Left ventricle myocardium superior (tissue), 1 donor: ENCODE results near the gene ANTXRL. TPM values are rescaled to one million over a fixed set of nuclear protein-coding genes. Genes with fewer than 3 reads are reported as not detected.
"Not testable (repeated sequence)": the region's sequence is repeated elsewhere in the genome, so short reads cannot be mapped to it uniquely, and the experiment has no call there.

ENCODE experiments used
- ATAC-seq: fragments of 200-7000 bp; cut with Tn5 transposase; one replicate; pipeline ENCODE4 v1.9.1; 2020; ENCODE audit warnings: mild to moderate bottlenecking, moderate library complexity
- DNase-seq: peaks from one replicate; pipeline ENCODE4 v3.0.0-alpha.2; 2020
- intact Hi-C: fragments of 100-400 bp; cut with micrococcal nuclease; formaldehyde crosslinking; loops from one replicate; pipeline ENCODE4 v1.11.0; 2022
- total RNA-seq: library from RNA; stranded (reverse); fragmentation: NEBNext Ultra II Directional; extraction: Animal tissue kit (Norgen Biotek cat#: 25700); gene quantifications from one replicate; pipeline ENCODE4 v1.2.1, GENCODE V29; 2021
- donor health status: DM: no; HTN: yes; CAD: no; lungs with severe emphysema.

The ANTXRL gene
- total RNA-seq, 1 donor from 2014 or later, result not detected

DNA sequence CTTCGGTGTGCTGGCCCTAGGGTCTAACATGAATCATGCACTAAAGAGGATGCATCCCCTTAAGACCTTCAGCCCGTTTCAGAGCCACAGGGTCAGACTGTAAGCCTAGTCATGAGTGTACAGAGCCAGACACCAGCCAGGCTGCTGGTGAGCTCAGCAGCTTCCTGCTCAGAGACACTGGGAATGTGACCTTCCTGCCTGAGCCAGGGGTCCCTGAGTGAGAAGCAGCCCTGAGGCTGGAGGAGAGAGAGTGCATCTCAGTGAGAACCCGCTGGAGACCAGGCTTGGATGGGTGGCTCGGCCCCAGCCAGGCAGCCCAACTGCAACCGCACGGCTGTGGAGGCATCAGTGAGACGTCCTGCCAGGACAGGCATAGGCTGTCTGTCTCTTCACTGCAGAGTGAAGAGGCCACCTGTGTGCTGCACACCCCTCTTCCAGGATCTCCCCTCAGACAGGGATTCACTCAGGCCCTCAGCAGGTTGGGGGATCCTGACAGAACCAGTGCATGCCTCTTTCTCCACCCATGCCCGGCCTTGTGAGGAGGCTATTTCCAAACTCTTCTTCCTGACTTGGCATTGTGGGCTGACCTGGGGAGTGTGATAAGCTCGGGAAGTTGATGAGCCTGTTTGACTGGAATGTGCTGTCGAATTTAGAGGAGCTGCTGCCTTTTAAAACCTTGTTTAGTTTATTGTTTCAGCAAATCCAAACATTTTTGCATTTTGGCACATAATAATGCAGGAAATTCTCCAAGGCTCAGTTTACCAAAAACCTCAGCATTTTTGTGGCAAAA is 28.5 kb downstream of the ANTXRL start:
- peak; percentile 36 for ATAC-seq
- DNase-seq, intact Hi-C loops: not testable (repeated sequence)

- intact Hi-C loops, result no loop called here
- ATAC-seq, result no peak
- DNase-seq, result no peak
These were observed 30.6 kb downstream of the ANTXRL start for GRCh38 chr10:46317370-46317769.

- intact Hi-C loops, result no loop called here
- no peak for ATAC-seq
These were observed 31.1 kb downstream of the ANTXRL start for GRCh38 chr10:46317889-46318288.

DNA sequence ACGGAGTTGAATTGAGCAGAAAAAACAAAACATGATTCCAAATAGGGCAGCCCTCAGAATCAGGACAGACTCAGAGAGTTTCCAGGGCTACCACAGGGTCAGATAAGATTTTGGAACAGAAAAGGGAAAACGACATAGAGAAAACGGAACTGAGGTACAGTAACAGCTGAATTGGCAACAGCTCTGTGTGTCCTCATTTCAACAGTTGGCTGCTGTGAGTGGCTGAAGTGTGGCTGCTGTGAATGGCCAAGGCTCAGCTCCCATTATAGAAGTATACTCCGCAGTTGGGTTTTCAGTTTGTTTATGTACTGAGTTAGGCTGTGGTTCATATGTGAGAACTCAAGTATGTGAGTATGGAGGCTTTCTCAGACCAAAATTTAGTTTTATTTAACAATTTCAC is 32.0 kb downstream of the ANTXRL start:
- intact Hi-C loops, result no loop called here
- ATAC-seq (peak; percentile 90), DNase-seq (no peak)

More at GRCh38 chr10:46317889-46318288, 31.1 kb downstream of the ANTXRL start:
- no peak for DNase-seq

GRCh38 chr10:46319389-46319788 is 32.6 kb downstream of the ANTXRL start:
- intact Hi-C loops, result no loop called here
- DNase-seq, result no peak

GRCh38 chr10:46321770-46322169 is 35.0 kb downstream of the ANTXRL start:
- intact Hi-C loops, result no loop called here

More at GRCh38 chr10:46319389-46319788, 32.6 kb downstream of the ANTXRL start:
- ATAC-seq, result no peak

GRCh38 chr10:46323176-46323575 is 36.4 kb downstream of the ANTXRL start:
- DNase-seq (no peak), ATAC-seq (no peak)
- intact Hi-C loops, result no loop called here

More at GRCh38 chr10:46321770-46322169, 35.0 kb downstream of the ANTXRL start:
- no peak for DNase-seq
- no peak for ATAC-seq

DNA sequence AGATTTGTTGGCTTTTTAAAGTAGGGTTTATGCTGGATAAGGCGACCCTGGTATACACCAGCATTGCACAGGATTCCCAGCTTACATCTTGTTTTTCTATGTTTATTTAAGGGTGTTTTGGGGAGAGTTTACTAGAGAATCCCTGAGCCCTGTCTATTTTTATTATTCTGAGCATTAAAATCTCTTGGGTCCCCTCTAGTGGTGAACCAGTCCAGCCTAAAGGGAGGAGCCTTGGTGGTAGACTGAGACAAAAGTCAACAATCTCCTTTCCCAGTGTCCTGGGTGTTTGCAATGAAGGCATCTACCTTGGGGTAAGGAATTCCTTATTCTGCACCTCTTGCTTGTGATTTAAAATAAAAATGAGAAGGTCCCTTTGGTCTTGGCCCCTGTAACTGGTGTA is 38.2 kb downstream of the ANTXRL start:
- ATAC-seq, result peak; percentile 41
- intact Hi-C loops, result no loop called here
- DNase-seq, result no peak

- no peak for ATAC-seq
These were observed 39.3 kb downstream of the ANTXRL start for GRCh38 chr10:46326066-46326465.

DNA sequence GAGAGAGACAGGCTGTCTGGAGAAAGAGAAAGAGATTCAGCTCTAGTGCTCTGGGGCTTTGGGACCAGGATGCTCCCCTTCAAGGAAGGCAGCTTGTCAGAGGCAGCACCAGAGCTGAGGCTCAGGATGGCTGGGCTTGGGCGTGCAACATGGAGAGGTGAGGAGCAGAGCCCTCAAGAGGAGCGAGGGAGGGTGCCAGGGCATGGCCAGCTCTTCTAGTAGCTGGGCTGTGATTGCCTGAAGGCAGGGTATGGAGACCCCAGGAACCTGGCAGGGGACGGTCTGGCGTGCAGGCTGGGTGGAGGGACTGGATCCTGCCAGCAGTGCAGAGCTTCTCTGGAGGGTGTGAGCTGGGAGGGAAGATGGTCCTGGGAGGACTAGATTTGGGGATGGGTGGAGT is 40.2 kb downstream of the ANTXRL start:
- no peak for ATAC-seq
- intact Hi-C loops, result no loop called here
- DNase-seq, result no peak

More at GRCh38 chr10:46326066-46326465, 39.3 kb downstream of the ANTXRL start:
- no peak for DNase-seq
- intact Hi-C loops, result no loop called here

DNA sequence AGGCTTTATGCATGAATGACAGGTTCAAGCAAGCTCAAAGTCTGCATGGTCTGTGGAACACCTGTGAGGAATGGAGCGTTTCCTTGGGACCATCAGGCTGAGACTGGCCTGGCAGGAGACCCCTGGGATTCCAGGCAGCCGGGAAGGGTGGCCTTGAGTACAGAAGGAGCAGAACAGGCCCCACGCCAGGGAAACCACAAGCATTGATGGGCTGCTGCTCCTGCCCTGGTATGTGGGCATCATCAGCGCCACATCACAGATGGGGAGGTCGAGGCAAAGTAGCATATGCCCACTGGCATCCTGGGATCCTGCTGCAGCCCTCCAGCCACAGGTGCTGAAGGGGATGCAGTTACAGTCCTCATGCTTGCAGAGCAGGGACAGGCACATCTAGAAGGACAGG is 40.9 kb downstream of the ANTXRL start:
- intact Hi-C loops, result no loop called here
- ATAC-seq (no peak), DNase-seq (no peak)

- no peak for ATAC-seq
- intact Hi-C loops, result no loop called here
These were observed 42.3 kb downstream of the ANTXRL start for GRCh38 chr10:46328853-46329689.

DNA sequence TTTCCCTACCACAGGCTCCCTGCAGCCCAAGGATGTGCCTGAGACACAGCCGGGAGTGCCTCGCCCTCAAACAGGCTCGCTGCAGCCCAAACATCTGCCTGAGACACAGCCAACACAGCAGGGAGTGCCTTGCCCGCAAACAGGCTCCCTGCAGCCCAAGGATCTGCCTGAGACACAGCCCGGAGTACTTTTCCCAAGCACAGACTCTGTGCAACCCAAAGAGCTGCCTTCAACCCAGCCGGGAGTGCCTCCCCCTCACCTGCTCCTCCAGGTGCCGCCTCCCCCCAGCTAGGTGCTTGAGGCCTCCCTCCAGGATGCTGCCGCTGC is 42.9 kb downstream of the ANTXRL start:
- intact Hi-C loops, result no loop called here
- DNase-seq (no peak), ATAC-seq (no peak)

More at GRCh38 chr10:46328853-46329689, 42.3 kb downstream of the ANTXRL start:
- no peak for DNase-seq

DNA sequence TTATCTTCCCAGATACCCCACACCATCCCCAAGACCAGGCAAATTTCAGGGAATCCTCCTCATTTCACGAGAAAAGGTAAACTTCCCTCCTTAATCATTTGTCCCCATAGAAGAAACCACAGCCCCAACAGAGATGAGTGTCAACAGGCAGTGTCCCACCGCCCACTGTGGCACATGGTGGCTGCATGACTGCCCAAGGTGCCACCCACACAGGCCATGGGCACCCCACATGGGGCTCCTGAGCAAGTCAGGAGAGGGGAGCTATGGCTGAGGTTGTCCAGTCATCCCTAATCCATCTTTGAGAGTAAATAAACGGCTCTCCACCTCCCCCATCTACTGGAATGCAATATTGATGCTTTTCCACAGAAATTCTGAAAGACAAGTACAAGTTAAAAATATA is 44.1 kb downstream of the ANTXRL start:
- DNase-seq (no peak), ATAC-seq (no peak)
- intact Hi-C loops, result no loop called here

GRCh38 chr10:46365484-46365883 is 78.7 kb downstream of the ANTXRL start:
- ATAC-seq, intact Hi-C loops, DNase-seq: not testable (repeated sequence)

DNA sequence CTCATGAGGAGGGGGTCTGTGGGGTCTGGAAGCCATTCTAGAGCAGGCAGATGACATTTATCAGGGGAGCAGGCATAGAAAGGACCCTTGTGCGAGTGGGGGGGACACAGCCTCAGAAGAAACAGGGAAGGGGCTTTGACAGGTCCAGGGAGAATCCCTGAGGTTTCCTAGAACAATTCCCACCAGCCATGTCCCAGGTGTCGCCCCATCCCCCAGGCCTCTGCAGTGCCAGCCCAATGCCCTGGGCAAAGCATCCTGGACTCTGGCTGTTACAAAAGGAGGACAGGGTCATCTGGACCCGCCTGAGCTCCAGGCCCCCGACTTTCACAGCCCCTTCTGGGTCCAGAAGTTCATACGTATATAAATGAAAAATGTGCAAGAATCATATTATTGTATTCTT is 80.4 kb downstream of the ANTXRL start:
- intact Hi-C loops, result not testable (repeated sequence)

GRCh38 chr10:46367666-46368240 is 81.0 kb downstream of the ANTXRL start:
- intact Hi-C loops, ATAC-seq, DNase-seq: not testable (repeated sequence)

More for the DNA sequence above, 80.4 kb downstream of the ANTXRL start:
- ATAC-seq, DNase-seq: not testable (repeated sequence)

DNA sequence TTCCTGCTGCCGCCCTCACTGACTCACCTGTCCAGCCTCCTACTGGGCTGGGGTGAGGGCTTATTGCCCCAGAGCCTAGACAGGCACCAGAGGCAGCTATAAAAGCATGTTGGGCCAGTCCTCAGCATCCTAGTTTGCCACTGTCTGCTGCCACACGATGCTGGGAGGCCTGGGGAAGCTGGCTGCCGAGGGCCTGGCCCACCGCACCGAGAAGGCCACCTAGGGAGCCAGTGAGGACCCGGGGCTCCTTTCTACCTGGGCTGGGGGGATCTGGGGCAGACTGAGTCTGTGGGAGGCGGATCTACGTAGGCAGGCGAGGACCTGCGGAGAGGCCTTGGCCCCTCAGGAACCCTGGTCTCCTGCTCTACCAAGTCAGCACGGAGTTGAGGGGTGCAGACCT is 82.2 kb downstream of the ANTXRL start:
- intact Hi-C loops, ATAC-seq: not testable (repeated sequence)
- DNase-seq, result peak; percentile 18

DNA sequence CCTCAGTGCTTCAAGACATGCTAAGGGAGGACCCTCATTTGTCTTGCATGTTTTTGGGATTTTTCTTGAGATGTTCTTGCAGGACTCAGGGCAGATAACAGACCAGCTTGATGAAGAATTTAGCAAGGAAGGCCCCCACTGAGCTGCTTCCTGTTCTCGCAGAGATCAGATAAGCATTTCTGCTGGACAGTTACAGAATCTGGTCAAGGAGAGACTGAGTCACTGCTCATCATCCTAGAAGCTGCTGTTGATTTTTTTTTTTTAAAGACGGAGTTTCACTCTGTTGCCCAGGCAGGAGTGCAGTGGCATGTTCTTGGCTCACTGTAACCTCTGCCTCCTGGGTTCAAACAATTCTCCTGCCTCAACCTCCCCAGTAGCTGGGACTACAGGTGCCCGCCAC is 87.6 kb downstream of the ANTXRL start:
- intact Hi-C loops, ATAC-seq, DNase-seq: not testable (repeated sequence)

GRCh38 chr10:46375406-46375805 is 88.6 kb downstream of the ANTXRL start, which contains the start of gene ANXA8L1:
TSS of gene ANXA8L1 (plus strand) at chr10:46375776. CDS start at chr10:46375852, 76 bp downstream.
- ATAC-seq, result peak; percentile 32
- DNase-seq, intact Hi-C loops: not testable (repeated sequence)
